ENCODE measurements around the gene UBXN11. TPM values are rescaled to one million over a fixed set of nuclear protein-coding genes. Genes with fewer than 3 reads are reported as not detected.

The UBXN11 gene
- total and polyA plus RNA-seq, 2 of the 13 experiments (the other 11 are each of a cell fraction or from before 2014, with no cell fraction given) = 9.3 to 10.4 TPM

- TF ChIP-seq MAZ (IDR thresholded peaks at IDR 0.05; ENCODE audit: borderline replicate concordance, low read depth, low read length) = no peak; the same call in 1 of the 2 replicates
- TF ChIP-seq MAZ (CRISPR knock-in tag; IDR thresholded peaks at IDR 0.05; ENCODE audit: low read depth) = peak; percentile 86; the same call in 1 of the 2 replicates
- 0 out of 2 replicates have a peak, but pooled peaks have one; percentile 21 for TF ChIP-seq ZNF792 (CRISPR knock-in tag; IDR thresholded peaks at IDR 0.05)
- peak; percentile 96 for TF ChIP-seq ZNF687 (CRISPR knock-in tag; IDR thresholded peaks at IDR 0.05)
- TF ChIP-seq TMF1 (CRISPR knock-in tag; IDR thresholded peaks at IDR 0.05; ENCODE audit: low read depth) = peak; percentile 50; the same call in 1 of the 2 replicates
- TF ChIP-seq MYC (CRISPR knock-in tag; IDR thresholded peaks at IDR 0.05; ENCODE audit: borderline replicate concordance) = peak; percentile 50; the same call in 1 of the 2 replicates
- TF ChIP-seq GMEB1 (CRISPR knock-in tag; IDR thresholded peaks at IDR 0.05; ENCODE audit: borderline replicate concordance) = peak; percentile 83
- TF ChIP-seq ZBTB26 (CRISPR knock-in tag; IDR thresholded peaks at IDR 0.05; ENCODE audit: borderline replicate concordance) = no peak
- peak; percentile 66 for TF ChIP-seq SP2 (CRISPR knock-in tag; IDR thresholded peaks at IDR 0.05)
- TF ChIP-seq CC2D1A (CRISPR knock-in tag; IDR thresholded peaks at IDR 0.05) = no peak
- TF ChIP-seq ERF (CRISPR knock-in tag; IDR thresholded peaks at IDR 0.05) = peak; percentile 35; the same call in 1 of the 2 replicates
- peak; percentile 80 for TF ChIP-seq TAF1 (CRISPR knock-in tag; IDR thresholded peaks at IDR 0.05)
- TF ChIP-seq CENPT (CRISPR knock-in tag; IDR thresholded peaks at IDR 0.05; ENCODE audit: low read depth) = 0 out of 2 replicates have a peak, but pooled peaks have one; percentile 55
- peak; percentile 11; the same call in 1 of the 2 replicates for TF ChIP-seq ZNF362 (CRISPR knock-in tag; IDR thresholded peaks at IDR 0.05; ENCODE audit: borderline replicate concordance)
- TF ChIP-seq MAFK (conservative IDR thresholded peaks at IDR 0.05 in 1 of 2, IDR thresholded peaks at IDR 0.05 in 1 of 2; ENCODE audit: low read length in 2 of 2) = no peak
- no peak for TF ChIP-seq FOXP4 (CRISPR knock-in tag; IDR thresholded peaks at IDR 0.05)
Observed at GRCh38 chr1:26279456-26280332, 26.7 kb downstream of the UBXN11 start, which contains the start of gene SH3BGRL3 (continued).
